Cardiac fibroblast (primary cell): ENCODE data around the gene CPO.

Experiments used
- DNase-seq, 2 donors: peaks; one replicate each; pipeline versions ENCODE4 v3.0.0 to v3.0.0-alpha.2; 2010; ENCODE audit warnings: low read depth in 2 of 2
- H3K4me3 ChIP-seq, 2 donors: replicated peaks in 1 of 2; 1 replicate in 1 of 2; 2 replicates in 1 of 2; pipeline ENCODE4 v1.5.1; 2011; ENCODE audit warnings: low read depth in 2 of 2, low read length in 2 of 2, mild to moderate bottlenecking in 2 of 2, moderate library complexity in 1 of 2
- CTCF ChIP-seq: IDR thresholded peaks from one replicate; pipeline ENCODE4 v1.5.1; 2011; ENCODE audit warnings: low read depth, mild to moderate bottlenecking, low read length, inconsistent platforms

CPO gene

GRCh38 chr2:206939340-206939739, at the start of gene CPO:
Gene CPO, plus strand, starts transcription at chr2:206939518. Its CDS starts 82 bp downstream, at chr2:206939600.
- no peak for TF ChIP-seq CTCF
- no peak within 1 kb of the TSS for H3K4me3 ChIP-seq
- no peak for DNase-seq

- no peak overlapping the region for H3K4me3 ChIP-seq
- DNase-seq, result no peak
- TF ChIP-seq CTCF, result no peak
Measured at GRCh38 chr2:206890179-206890578, 49.1 kb upstream of the CPO start.

DNA sequence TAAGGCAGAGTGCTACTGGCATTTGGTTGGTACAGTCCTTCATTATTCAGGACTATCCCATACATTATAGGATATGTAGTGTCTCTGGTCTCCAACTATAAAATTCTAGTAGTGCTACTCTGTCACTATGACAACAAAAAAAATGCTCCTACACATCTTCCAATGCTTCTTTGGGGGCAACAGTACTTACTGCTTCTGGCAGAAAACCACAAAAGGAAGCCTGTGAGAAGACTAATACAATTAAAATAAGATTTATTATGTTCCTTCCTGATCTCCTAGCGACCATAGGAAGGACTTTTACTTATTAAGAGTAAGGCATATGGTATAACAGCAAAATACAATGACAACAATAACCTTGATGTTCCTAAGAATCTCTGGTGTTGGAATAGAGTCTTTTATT, 48.4 kb upstream of the CPO start:
- H3K4me3 ChIP-seq, result no peak overlapping the region
- TF ChIP-seq CTCF, result no peak
- no peak for DNase-seq

- DNase-seq, result peak; percentile 77 to 96
- TF ChIP-seq CTCF, result no peak
- H3K4me3 ChIP-seq, result no peak overlapping the region
Measured at GRCh38 chr2:206915121-206915520, 24.2 kb upstream of the CPO start.

- no peak overlapping the region for H3K4me3 ChIP-seq
- DNase-seq, result no peak
- no peak for TF ChIP-seq CTCF
Measured at GRCh38 chr2:206918263-206918662, 21.1 kb upstream of the CPO start.

DNA sequence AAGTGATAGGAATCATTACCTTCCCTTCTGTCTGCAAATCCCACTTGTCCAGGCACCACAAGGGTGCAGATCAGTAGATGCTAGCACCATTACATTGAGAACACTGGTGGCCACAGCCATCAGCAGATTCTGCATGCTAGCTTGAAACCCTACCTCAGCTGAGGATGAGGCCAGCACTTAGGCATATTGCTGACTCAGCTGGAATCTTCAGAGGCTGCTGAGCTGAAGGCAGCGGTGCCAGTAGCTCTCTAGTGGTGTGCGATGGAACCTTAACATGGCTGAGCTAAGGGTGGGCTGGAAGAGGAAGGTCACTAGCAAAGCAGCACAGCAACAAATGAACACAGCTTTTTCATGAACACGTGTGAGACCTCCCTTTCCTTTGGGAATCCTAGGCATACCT, 19.0 kb upstream of the CPO start:
- H3K4me3 ChIP-seq, result no peak overlapping the region
- DNase-seq, result no peak
- TF ChIP-seq CTCF, result no peak

- DNase-seq, result peak in 1 of 2 donors; percentile 27
- no peak overlapping the region for H3K4me3 ChIP-seq
- no peak for TF ChIP-seq CTCF
Measured at GRCh38 chr2:206920951-206921350, 18.4 kb upstream of the CPO start.
